CD14-positive monocyte (primary cell): ENCODE results near the gene SLC24A3. TPM values are rescaled to one million over a fixed set of nuclear protein-coding genes. Genes with fewer than 3 reads are reported as not detected.

Experiments used
- DNase-seq, 3 donors: peaks; one replicate each; pipeline ENCODE4 v3.0.0-alpha.2; 2011 to 2022
- H2AFZ ChIP-seq: 2 replicates; pipeline ENCODE4 v1.6.0; 2012; ENCODE audit warnings: mild to moderate bottlenecking, low read depth, low read length, inconsistent platforms; ENCODE audit not compliant: insufficient read depth, poor library complexity, severe bottlenecking
- H3K27ac ChIP-seq, 2 donors: 1 replicate in 1 of 2; 2 replicates in 1 of 2; pipeline ENCODE4 v1.5.1; 2012 to 2013; ENCODE audit warnings: low read length in 2 of 2, control low read depth in 1 of 2, inconsistent platforms in 1 of 2, low read depth in 1 of 2, mild to moderate bottlenecking in 1 of 2
- H3K27me3 ChIP-seq, 2 donors: one replicate each; pipeline versions ENCODE4 v1.6.0 to v1.6.1; 2011 to 2013; ENCODE audit warnings: low read length in 2 of 2; ENCODE audit not compliant: control insufficient read depth in 2 of 2, insufficient read depth in 2 of 2
- H3K36me3 ChIP-seq, 2 donors: replicated peaks in 1 of 2; 1 replicate in 1 of 2; 2 replicates in 1 of 2; pipeline versions ENCODE4 v1.5.1 to v1.6.1; 2012 to 2013; ENCODE audit warnings: low read length in 2 of 2, control low read depth in 1 of 2, inconsistent platforms in 1 of 2, mild to moderate bottlenecking in 1 of 2; ENCODE audit not compliant: insufficient read depth in 2 of 2, control insufficient read depth in 1 of 2
- H3K4me1 ChIP-seq, 2 donors: 1 replicate in 1 of 2; 2 replicates in 1 of 2; pipeline versions ENCODE4 v1.5.1 to v1.6.1; 2012 to 2013; ENCODE audit warnings: low read length in 2 of 2, control low read depth in 1 of 2, inconsistent platforms in 1 of 2, mild to moderate bottlenecking in 1 of 2, moderate library complexity in 1 of 2; ENCODE audit not compliant: insufficient read depth in 2 of 2, control insufficient read depth in 1 of 2
- H3K4me2 ChIP-seq: replicated peaks from 2 replicates; pipeline ENCODE3; 2012; ENCODE audit warnings: low read length, moderate library complexity, mild to moderate bottlenecking; ENCODE audit not compliant: poor library complexity, severe bottlenecking; ENCODE audit errors: extremely low read depth
- H3K4me3 ChIP-seq, 3 experiments: fragments of 200-600 bp in 1 of 3; sonication (generic) in 1 of 3; replicated peaks in 1 of 3; 1 replicate in 2 of 3; 2 replicates in 1 of 3; pipeline ENCODE4 v1.5.1; 2011 to 2013; ENCODE audit warnings: low read length in 3 of 3, mild to moderate bottlenecking in 3 of 3, control low read depth in 2 of 3, low read depth in 2 of 3, inconsistent platforms in 1 of 3, moderate library complexity in 1 of 3
- H3K79me2 ChIP-seq: 2 replicates; pipeline ENCODE4 v1.6.0; 2012; ENCODE audit warnings: mild to moderate bottlenecking, control low read depth, inconsistent platforms, low read length, moderate library complexity; ENCODE audit not compliant: insufficient read depth
- H3K9ac ChIP-seq: 2 replicates; pipeline ENCODE4 v1.6.0; 2017; ENCODE audit warnings: low read length, mild to moderate bottlenecking; ENCODE audit not compliant: insufficient read depth, poor library complexity, severe bottlenecking
- H3K9me3 ChIP-seq, 2 donors: replicated peaks in 1 of 2; 1 replicate in 1 of 2; 2 replicates in 1 of 2; pipeline versions ENCODE4 v1.5.1 to v1.6.1; 2012 to 2013; ENCODE audit warnings: low read length in 2 of 2, control low read depth in 1 of 2; ENCODE audit not compliant: control insufficient read depth in 1 of 2, insufficient read depth in 1 of 2
- H4K20me1 ChIP-seq: 2 replicates; pipeline ENCODE4 v1.6.0; 2012; ENCODE audit warnings: mild to moderate bottlenecking, low read length, control low read depth, moderate library complexity; ENCODE audit not compliant: insufficient read depth
- H3K27ac Mint-ChIP-seq, 7 donors: one replicate each; pipeline ENCODE4 v1.8.0; 2020; ENCODE audit warnings: mild to moderate bottlenecking in 7 of 7, mixed read lengths in 7 of 7, moderate library complexity in 6 of 7, inconsistent platforms in 2 of 7
- H3K27me3 Mint-ChIP-seq, 3 donors: one replicate each; pipeline ENCODE4 v1.8.0; 2021 to 2022; ENCODE audit warnings: low read depth in 3 of 3, mild to moderate bottlenecking in 3 of 3, mixed read lengths in 3 of 3, moderate library complexity in 3 of 3, inconsistent platforms in 1 of 3
- H3K36me3 Mint-ChIP-seq, 2 donors: one replicate each; pipeline ENCODE4 v1.8.0; 2020; ENCODE audit warnings: mixed read lengths in 2 of 2, inconsistent platforms in 1 of 2, mild to moderate bottlenecking in 1 of 2
- H3K4me1 Mint-ChIP-seq: one replicate; pipeline ENCODE4 v1.8.0; 2020; ENCODE audit warnings: mild to moderate bottlenecking, mixed read lengths
- H3K4me3 Mint-ChIP-seq, 2 donors: one replicate each; pipeline ENCODE4 v1.8.0; 2020; ENCODE audit warnings: mild to moderate bottlenecking in 2 of 2, mixed read lengths in 2 of 2, moderate library complexity in 1 of 2
- H3K9me3 Mint-ChIP-seq, 7 donors: one replicate each; pipeline ENCODE4 v1.8.0; 2020 to 2022; ENCODE audit warnings: mixed read lengths in 7 of 7, mild to moderate bottlenecking in 6 of 7, moderate library complexity in 6 of 7, inconsistent platforms in 2 of 7
- WGBS: methylation state at CpG from one replicate; pipeline ENCODE4 v1.1.5; 2013; ENCODE audit warnings: missing lambda C conversion rate; ENCODE audit not compliant: insufficient coverage; 5-methylcytosine and 5-hydroxymethylcytosine counted together
- intact Hi-C, 2 donors: fragments of 100-400 bp; cut with micrococcal nuclease; formaldehyde crosslinking; loops; one replicate each; pipeline versions ENCODE4 v1.15.0 to v1.15.1; 2023
- polyA plus RNA-seq, 3 donors: library from polyadenylated mRNA; depleted of rRNA in 1 of 3; unstranded in 2 of 3; stranded (reverse) in 1 of 3; fragments of 300-500 nt in 2 of 3; fragments of >200 nt in 1 of 3; fragmentation: Illumina TruSeq in 2 of 3; gene quantifications; 1 replicate in 2 of 3; 2 replicates in 1 of 3; pipeline ENCODE4 v1.2.3, GENCODE V29; 2012 to 2021
- TF ChIP-seq, protein P1 (sequence below): fragments of 200-600 bp; IDR thresholded peaks from one replicate; pipeline ENCODE4 v1.8.0; 2022; ENCODE audit warnings: antibody characterized with exemption, mild to moderate bottlenecking

Gene SLC24A3
- polyA plus RNA-seq, 3 donors: 0.04 to 0.08 TPM; not detected in 1

- Mint-ChIP-seq H3K4me1 (peaks cover 29% of the 10 kb centered on the region), H3K4me3 (no peak overlapping the region), H3K27ac (no peak overlapping the region), H3K27me3 (peaks cover 1 to 7% (median 1%) of the 10 kb centered on the region in 3 donors), H3K36me3 (no peaks in the 10 kb centered on the region), H3K9me3 (peaks cover 0 to 14% (median 8%) of the 10 kb centered on the region in 7 donors)
- Histone ChIP-seq H3K9me3 (peaks cover 0 to 6% of the 10 kb centered on the region in 2 donors), H3K4me3 (no peak overlapping the region), H3K4me2 (no peak overlapping the region), H3K36me3 (no peaks in the 10 kb centered on the region), H3K9ac (no peak overlapping the region), H3K27ac (no peak overlapping the region), H3K4me1 (peaks cover 23 to 29% of the 10 kb centered on the region in 2 donors), H2AFZ (no peak overlapping the region), H3K27me3 (no peaks in the 10 kb centered on the region), H3K79me2 (no peaks in the 10 kb centered on the region), H4K20me1 (no peaks in the 10 kb centered on the region)
- TF ChIP-seq, protein P1, sequence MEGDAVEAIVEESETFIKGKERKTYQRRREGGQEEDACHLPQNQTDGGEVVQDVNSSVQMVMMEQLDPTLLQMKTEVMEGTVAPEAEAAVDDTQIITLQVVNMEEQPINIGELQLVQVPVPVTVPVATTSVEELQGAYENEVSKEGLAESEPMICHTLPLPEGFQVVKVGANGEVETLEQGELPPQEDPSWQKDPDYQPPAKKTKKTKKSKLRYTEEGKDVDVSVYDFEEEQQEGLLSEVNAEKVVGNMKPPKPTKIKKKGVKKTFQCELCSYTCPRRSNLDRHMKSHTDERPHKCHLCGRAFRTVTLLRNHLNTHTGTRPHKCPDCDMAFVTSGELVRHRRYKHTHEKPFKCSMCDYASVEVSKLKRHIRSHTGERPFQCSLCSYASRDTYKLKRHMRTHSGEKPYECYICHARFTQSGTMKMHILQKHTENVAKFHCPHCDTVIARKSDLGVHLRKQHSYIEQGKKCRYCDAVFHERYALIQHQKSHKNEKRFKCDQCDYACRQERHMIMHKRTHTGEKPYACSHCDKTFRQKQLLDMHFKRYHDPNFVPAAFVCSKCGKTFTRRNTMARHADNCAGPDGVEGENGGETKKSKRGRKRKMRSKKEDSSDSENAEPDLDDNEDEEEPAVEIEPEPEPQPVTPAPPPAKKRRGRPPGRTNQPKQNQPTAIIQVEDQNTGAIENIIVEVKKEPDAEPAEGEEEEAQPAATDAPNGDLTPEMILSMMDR: no peak
- intact Hi-C loops: no loop called here
- 93% methylated on average over 13 of the region's 18 CpGs for WGBS
- no peak for DNase-seq
Measured at GRCh38 chr20:19720991-19721390, 508.5 kb downstream of the SLC24A3 start.

GRCh38 chr20:19723051-19723450 lies 510.6 kb downstream of the SLC24A3 start:
- Histone ChIP-seq H3K4me1 (peaks cover 28 to 33% of the 10 kb centered on the region in 2 donors), H4K20me1 (no peaks in the 10 kb centered on the region), H3K4me3 (no peak overlapping the region), H2AFZ (no peak overlapping the region), H3K9ac (no peak overlapping the region), H3K27me3 (no peaks in the 10 kb centered on the region), H3K27ac (no peak overlapping the region), H3K4me2 (no peak overlapping the region), H3K79me2 (no peaks in the 10 kb centered on the region), H3K9me3 (no peaks in the 10 kb centered on the region), H3K36me3 (no peaks in the 10 kb centered on the region)
- no peak overlapping the region for H3K4me3 Mint-ChIP-seq
- peaks cover 1 to 5% (median 1%) of the 10 kb centered on the region in 3 donors for H3K27me3 Mint-ChIP-seq
- TF ChIP-seq, protein P1: no peak
- H3K27ac Mint-ChIP-seq: no peak overlapping the region
- peaks cover 0 to 1% (median 0%) of the 10 kb centered on the region in 7 donors for H3K9me3 Mint-ChIP-seq
- peaks cover 32% of the 10 kb centered on the region for H3K4me1 Mint-ChIP-seq
- WGBS: 93% methylated on average over 2 of the region's 4 CpGs
- H3K36me3 Mint-ChIP-seq: no peaks in the 10 kb centered on the region
- intact Hi-C loops: no loop called here
- peak in 1 of 3 donors; percentile 53 for DNase-seq
